ENCODE measurements around the gene ARID1B.

The ARID1B gene

GRCh38 chr6:156791320-156791850, 14.2 kb downstream of the ARID1B start:
- no peak for DNase-seq (ENCODE audit: low read depth)

GRCh38 chr6:156793200-156793599, 16.0 kb downstream of the ARID1B start:
- DNase-seq (ENCODE audit: low read depth) = no peak

GRCh38 chr6:156794546-156795354, 17.6 kb downstream of the ARID1B start:
- no peak for DNase-seq (ENCODE audit: low read depth)

- DNase-seq (ENCODE audit: low read depth) = no peak
Measured at GRCh38 chr6:156795825-156796224, 18.6 kb downstream of the ARID1B start.

GRCh38 chr6:156796627-156797026, 19.4 kb downstream of the ARID1B start:
- no peak for DNase-seq (ENCODE audit: low read depth)

- no peak for DNase-seq (ENCODE audit: low read depth)
Measured at GRCh38 chr6:156797901-156798735, 20.9 kb downstream of the ARID1B start.

- DNase-seq (ENCODE audit: low read depth) = no peak
Measured at GRCh38 chr6:156801712-156802111, 24.5 kb downstream of the ARID1B start.

GRCh38 chr6:156803353-156803752, 26.2 kb downstream of the ARID1B start:
- DNase-seq (ENCODE audit: low read depth) = no peak

- no peak for DNase-seq (ENCODE audit: low read depth)
Measured at GRCh38 chr6:156804402-156804801, 27.2 kb downstream of the ARID1B start.

- no peak for DNase-seq (ENCODE audit: low read depth)
Measured at GRCh38 chr6:156806155-156806554, 29.0 kb downstream of the ARID1B start.

- DNase-seq (ENCODE audit: low read depth) = no peak
Measured at GRCh38 chr6:156807028-156807427, 29.9 kb downstream of the ARID1B start.

- no peak for DNase-seq (ENCODE audit: low read depth)
Measured at GRCh38 chr6:156807795-156808194, 30.6 kb downstream of the ARID1B start.

- no peak for DNase-seq (ENCODE audit: low read depth)
Measured at GRCh38 chr6:156808287-156808686, 31.1 kb downstream of the ARID1B start.

- no peak for DNase-seq (ENCODE audit: low read depth)
Measured at GRCh38 chr6:156809034-156809433, 31.9 kb downstream of the ARID1B start.

GRCh38 chr6:156809446-156810178, 32.4 kb downstream of the ARID1B start:
- no peak for DNase-seq (ENCODE audit: low read depth)

GRCh38 chr6:156814036-156814581, 36.9 kb downstream of the ARID1B start:
- DNase-seq (ENCODE audit: low read depth) = no peak

- DNase-seq (ENCODE audit: low read depth) = no peak
Measured at GRCh38 chr6:156816505-156816904, 39.3 kb downstream of the ARID1B start.

- DNase-seq (ENCODE audit: low read depth) = no peak
Measured at GRCh38 chr6:156820089-156820798, 43.1 kb downstream of the ARID1B start.

GRCh38 chr6:156821707-156822106, 44.5 kb downstream of the ARID1B start:
- no peak for DNase-seq (ENCODE audit: low read depth)

- no peak for DNase-seq (ENCODE audit: low read depth)
Measured at GRCh38 chr6:156822747-156823206, 45.6 kb downstream of the ARID1B start.

GRCh38 chr6:156824142-156824541, 47.0 kb downstream of the ARID1B start:
- DNase-seq (ENCODE audit: low read depth) = no peak

Data from stimulated activated CD8-positive, alpha-beta memory T cell treated with anti-CD3 and anti-CD28 coated beads, Interleukin-4, amount 100 ng/mL, for 24 hours (primary cell).